ENCODE data around the gene GALNT10. TPM values are rescaled to one million over a fixed set of nuclear protein-coding genes. Genes with fewer than 3 reads are reported as not detected.

GALNT10 gene
- total RNA-seq, 1 experiment from 2014 or later, result 27.8 TPM

GRCh38 chr5:154363411-154363810 is 172.9 kb downstream of the GALNT10 start:
- Histone ChIP-seq H3K4me1 (ENCODE audit: control insufficient read depth in 1 of 2, insufficient read depth in 2 of 2, low read length in 2 of 2) (peaks cover 28 to 39% of the 10 kb centered on the region in 2 experiments), H3K4me2 (ENCODE audit: low read length) (no peak overlapping the region), H3K9me2 (ENCODE audit: insufficient read depth) (no peaks in the 10 kb centered on the region), H3K27me3 (ENCODE audit: insufficient read depth, low read length) (no peaks in the 10 kb centered on the region), H3K79me2 (ENCODE audit: insufficient read depth, low read length) (no peaks in the 10 kb centered on the region), H2AFZ (ENCODE audit: low read depth, low read length, poor library complexity, severe bottlenecking) (no peak overlapping the region), H3K9ac (ENCODE audit: low read length) (no peak overlapping the region), H3K36me3 (ENCODE audit: control insufficient read depth in 1 of 2, insufficient read depth in 2 of 2, low read length in 2 of 2) (no peaks in the 10 kb centered on the region), H3K27ac (ENCODE audit: low read depth, low read length) (no peak overlapping the region), H3K9me3 (ENCODE audit: control insufficient read depth in 1 of 2, insufficient read depth in 1 of 2, low read depth in 1 of 2, low read length in 2 of 2) (no peaks in the 10 kb centered on the region), H4K20me1 (ENCODE audit: insufficient read depth) (no peaks in the 10 kb centered on the region), H3K4me3 (replicated peaks in 1 of 2; ENCODE audit: low read depth in 1 of 2, low read length in 2 of 2) (no peak overlapping the region)
- ChIA-PET CTCF (no interaction called here), POLR2A (interaction anchor here (0.7 kb wide), 1 partner anchor 173 kb away, joined by 5 read pairs; the partner anchor contains the start of gene GALNT10), RAD21 (ENCODE audit: low non-redundant PET in 1 of 2, low total read pairs in 2 of 2, uncharacterized antibody in 2 of 2, unreplicated experiment in 2 of 2) (no interaction called here)
- intact Hi-C loops (cut with micrococcal nuclease), result no loop called here
- DNase-seq (ENCODE audit: low read depth, low spot score) (no peak), ATAC-seq (no peak)
- no TSS peak for BruUV-seq (replicated peaks)
- TF ChIP-seq ELF1 (IDR thresholded peaks at IDR 0.05; ENCODE audit: borderline replicate concordance, low read depth) (no peak), SP1 (IDR thresholded peaks at IDR 0.05; ENCODE audit: low read depth) (no peak), EZH2phosphoT487 (IDR thresholded peaks at IDR 0.05; ENCODE audit: borderline replicate concordance) (no peak), MAX (IDR thresholded peaks at IDR 0.05) (no peak), RAD21 (IDR thresholded peaks at IDR 0.05; ENCODE audit: low read depth) (no peak), ZBTB33 (IDR thresholded peaks at IDR 0.05; ENCODE audit: extremely low read depth, insufficient replicate concordance, low read length) (no peak), POLR2A (IDR thresholded peaks at IDR 0.05; ENCODE audit: borderline replicate concordance, extremely low read depth, insufficient read depth, insufficient read length) (no peak), CTCF (IDR thresholded peaks at IDR 0.05 in 2 of 3, conservative IDR thresholded peaks at IDR 0.05 in 1 of 3; ENCODE audit: borderline replicate concordance in 1 of 3, insufficient read depth in 1 of 3, low read depth in 2 of 3, low read length in 2 of 3) (no peak), ZFX (IDR thresholded peaks at IDR 0.05) (no peak), CBX3 (IDR thresholded peaks at IDR 0.05; ENCODE audit: low read depth) (no peak), SRF (IDR thresholded peaks at IDR 0.05; ENCODE audit: low read depth) (no peak), YY1 (IDR thresholded peaks at IDR 0.05; ENCODE audit: extremely low read depth, insufficient replicate concordance, low read depth, low read length) (no peak), JUND (IDR thresholded peaks at IDR 0.05) (no peak), CEBPB (IDR thresholded peaks at IDR 0.05; ENCODE audit: low read depth) (no peak), ATF3 (IDR thresholded peaks at IDR 0.05) (no peak), ZNF274 (IDR thresholded peaks at IDR 0.05; ENCODE audit: low read depth, low read length) (no peak), SIN3A (IDR thresholded peaks at IDR 0.05; ENCODE audit: low read depth) (no peak), POLR2AphosphoS5 (IDR thresholded peaks at IDR 0.05; ENCODE audit: low read depth, low read length) (no peak)

Data from HCT116 (cell line).